Islet of Langerhans (tissue), 1 donor: ENCODE results near the gene ZCCHC9.

Experiments used
- FAIRE-seq: peaks from one replicate; lab custom pipeline; 2011; peaks lifted over from hg19 to GRCh38; lab: Jason Lieb, UNC

The ZCCHC9 gene

GRCh38 chr5:81355291-81356251 lies 54.2 kb downstream of the ZCCHC9 start:
- FAIRE-seq: no peak

GRCh38 chr5:81359108-81359507 lies 57.7 kb downstream of the ZCCHC9 start:
- FAIRE-seq: no peak

- FAIRE-seq: peak; percentile 83
These were observed 58.5 kb downstream of the ZCCHC9 start for GRCh38 chr5:81359881-81360280.

GRCh38 chr5:81360640-81361039 lies 59.3 kb downstream of the ZCCHC9 start:
- FAIRE-seq: no peak

DNA sequence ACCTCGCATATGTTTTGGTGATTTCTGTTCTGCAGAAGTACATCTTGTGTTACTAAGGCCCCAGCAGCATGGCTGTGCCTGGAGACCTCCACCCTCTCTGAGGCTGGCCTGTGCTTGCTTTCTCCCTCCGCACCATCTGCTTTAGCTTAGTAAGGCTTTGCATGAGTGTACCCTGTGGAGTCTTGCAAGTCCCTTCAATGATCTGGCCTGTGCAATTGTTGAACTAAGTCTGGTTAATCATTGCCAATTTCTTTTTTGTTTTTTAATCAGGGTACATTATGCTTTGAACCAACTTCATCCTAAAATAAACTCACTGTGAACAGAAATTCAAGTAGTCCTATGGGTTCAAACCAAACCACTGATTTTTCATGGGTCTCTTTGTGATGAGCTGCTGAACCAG lies 60.2 kb downstream of the ZCCHC9 start:
- FAIRE-seq: no peak
